ENCODE results near the gene EIF5AL1.

GRCh38 chr10:79465341-79465740, 47.0 kb upstream of the EIF5AL1 start:
- no peak for TF ChIP-seq POLR2AphosphoS5 (IDR thresholded peaks at IDR 0.05; ENCODE audit: low read depth, low read length)
- TF ChIP-seq POLR2A (IDR thresholded peaks at IDR 0.05; ENCODE audit: low read depth, low read length), result no peak
- no peak for TF ChIP-seq POU2F2 (IDR thresholded peaks at IDR 0.05; ENCODE audit: low read depth, low read length)
- no peak for TF ChIP-seq TAF1 (IDR thresholded peaks at IDR 0.05; ENCODE audit: low read depth, low read length)
- TF ChIP-seq PAX5 (IDR thresholded peaks at IDR 0.05; ENCODE audit: insufficient read depth, low read length, severe bottlenecking), result no peak
